ENCODE results near the gene LHX6. TPM values are rescaled to one million over a fixed set of nuclear protein-coding genes. Genes with fewer than 3 reads are reported as not detected.

Gene LHX6
- total RNA-seq, 2 experiments from 2014 or later, result not detected

DNA sequence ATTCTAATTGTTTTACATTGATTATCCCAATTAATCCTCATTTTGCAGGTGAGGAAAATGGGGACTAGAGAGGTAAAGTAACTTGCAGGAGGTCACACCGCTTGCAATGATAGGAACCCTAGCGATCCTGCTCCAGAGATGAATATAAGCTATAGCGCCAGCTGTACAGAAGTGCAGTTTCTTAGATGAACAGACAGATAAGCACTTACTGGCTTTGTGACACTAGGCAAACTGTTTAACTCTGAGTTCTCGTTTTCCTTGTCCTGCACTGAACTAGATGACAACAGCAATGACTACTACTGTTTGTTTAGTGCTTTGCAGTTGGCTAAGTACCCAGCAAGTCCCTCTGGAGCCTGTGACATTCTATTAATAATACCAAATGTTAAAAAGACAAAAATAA lies 11.1 kb downstream of the LHX6 start:
- POLR2A ChIA-PET, result no interaction called here
- CTCF ChIA-PET, result no interaction called here

DNA sequence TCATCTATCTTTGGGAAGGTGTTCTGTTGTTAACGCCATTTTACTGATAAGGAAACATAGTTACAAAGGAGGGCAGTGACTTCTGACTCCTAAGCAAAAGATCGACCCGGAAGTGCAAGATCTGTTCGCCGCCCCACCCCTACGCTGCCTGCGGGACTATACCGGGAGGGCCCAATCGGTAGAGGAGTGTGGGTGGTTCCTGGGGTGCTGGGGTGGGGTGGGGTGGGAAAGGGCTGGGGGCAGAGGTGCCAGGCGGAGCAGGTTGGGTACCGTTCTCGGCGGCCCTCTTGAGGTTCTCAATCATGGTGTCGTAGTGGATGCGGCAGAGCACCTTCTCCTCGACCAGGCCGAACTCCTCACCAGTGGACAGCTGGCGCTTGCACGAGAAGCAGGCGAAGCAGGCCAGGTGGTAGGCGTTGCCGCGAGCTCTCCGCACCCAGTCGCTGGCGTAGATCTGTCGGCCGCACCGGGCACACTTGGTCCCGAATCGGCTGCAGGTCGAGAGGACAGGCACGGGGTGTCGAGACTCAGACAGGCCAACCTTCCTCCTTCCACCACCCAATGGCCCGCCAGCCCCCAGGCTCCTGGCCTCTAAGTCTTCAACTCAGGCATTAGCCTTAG lies 11.8 kb downstream of the LHX6 start:
- ChIA-PET POLR2A (no interaction called here), CTCF (no interaction called here)

DNA sequence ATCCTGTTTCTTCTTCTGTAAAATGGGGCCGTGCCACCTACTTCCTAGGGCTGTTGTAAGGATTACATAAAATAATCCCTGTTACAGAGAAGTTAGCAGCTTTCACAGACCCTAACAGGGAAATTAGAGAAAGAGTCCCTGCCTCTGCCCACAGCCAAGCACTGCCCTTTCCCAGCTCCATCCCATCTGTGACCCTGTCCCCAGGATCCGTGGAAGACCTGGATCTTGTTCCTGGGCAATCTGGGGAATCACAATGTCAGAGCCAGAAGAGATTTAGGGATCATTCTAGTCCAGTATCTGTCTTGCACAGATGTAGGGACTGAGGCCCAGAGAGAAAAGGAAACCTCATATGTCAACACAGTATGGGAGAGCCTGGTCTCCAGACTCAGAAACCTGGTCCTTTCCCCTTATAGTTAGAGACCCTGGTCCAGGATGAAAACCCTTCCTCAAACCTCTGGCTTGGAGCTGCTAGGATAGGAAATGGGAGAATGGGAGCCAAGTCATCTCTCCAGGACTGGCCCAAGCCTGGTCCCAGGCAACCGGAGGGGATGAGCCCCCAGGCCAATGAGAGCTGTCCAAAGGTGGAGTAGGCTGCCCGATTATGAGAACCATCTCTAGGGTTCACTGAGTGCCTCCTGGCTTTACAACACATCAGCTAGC lies 12.5 kb downstream of the LHX6 start:
- ChIA-PET CTCF (no interaction called here), POLR2A (no interaction called here)

DNA sequence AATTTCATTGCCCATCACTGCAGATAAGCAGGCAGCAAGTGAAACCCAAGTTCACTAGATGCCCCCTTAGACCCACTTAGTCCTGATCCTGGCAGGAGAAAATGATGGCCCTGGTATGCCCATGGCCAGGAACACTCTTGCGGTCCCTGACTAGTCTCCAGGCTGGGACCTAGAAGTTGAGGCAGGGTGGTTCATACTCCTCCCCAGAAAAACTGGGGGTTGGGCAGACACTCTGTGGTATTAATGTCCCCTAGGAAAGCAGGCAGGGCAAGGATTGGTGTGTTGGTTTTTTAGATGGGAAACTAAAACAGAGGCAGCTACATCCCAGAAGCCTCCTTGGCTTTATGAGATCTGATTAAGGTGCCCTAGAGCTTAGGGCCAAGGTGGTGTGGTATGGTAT lies 13.1 kb downstream of the LHX6 start:
- POLR2A ChIA-PET, result no interaction called here
- CTCF ChIA-PET, result no interaction called here

DNA sequence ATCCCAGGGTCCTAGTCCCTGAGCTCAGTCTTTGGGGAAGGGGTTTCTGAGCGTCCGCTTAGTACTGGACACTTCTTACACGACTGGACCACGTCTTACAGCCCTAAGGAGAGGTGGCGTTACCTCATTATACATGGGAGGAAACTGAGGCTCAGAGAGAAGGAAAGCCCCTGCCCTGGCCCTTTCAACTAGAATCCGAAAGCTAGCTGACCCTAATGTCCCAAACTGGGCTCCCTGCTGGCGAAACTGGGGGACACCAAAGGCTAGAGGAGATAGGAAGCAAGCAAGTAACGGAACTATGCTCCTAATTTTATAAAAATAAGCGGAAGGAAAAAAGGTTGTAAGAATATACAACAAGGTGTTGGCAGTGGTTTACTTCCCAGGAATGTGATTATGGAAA lies 14.2 kb downstream of the LHX6 start:
- ChIA-PET CTCF (no interaction called here), POLR2A (no interaction called here)

DNA sequence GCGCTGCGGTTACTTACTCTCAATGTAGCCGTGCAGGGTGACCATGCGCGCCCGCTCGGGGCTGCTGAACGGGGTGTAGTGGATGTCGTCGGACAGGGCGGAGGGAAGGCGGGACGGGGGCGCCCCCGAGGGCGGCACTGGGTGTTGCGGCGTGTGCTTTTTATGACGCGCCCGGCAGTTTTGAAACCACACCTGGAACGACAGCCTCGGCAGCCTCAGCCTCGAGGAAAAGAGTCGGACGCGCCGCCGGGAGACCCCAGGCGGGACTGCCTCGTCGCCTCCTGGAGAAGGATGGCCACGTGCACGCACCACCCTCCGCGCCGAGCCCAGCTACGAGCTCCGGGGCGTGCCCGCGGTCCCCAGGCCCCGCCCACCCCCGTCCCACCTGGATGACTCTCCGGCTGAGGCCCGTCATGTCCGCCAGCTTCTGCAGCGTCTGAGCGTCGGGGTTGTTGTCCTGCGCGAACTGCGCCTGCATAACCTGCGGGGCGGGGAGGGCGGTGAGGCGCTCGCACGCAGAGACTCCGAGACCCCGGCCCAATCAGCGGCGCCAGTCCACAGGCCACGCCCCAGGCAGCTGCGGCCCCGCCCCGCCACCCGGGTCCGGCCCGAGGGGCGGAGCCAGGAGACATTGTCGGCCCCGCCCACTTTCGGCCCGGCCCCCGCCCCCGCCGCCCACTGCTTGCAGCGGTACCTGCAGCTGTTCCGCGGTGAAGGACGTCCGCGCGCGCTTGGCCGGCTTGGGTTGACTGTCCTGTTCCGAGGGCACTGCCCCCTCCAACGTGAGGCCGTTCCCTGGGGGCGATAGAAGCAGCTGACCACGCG lies 15.0 kb downstream of the LHX6 start:
- CTCF ChIA-PET, result no interaction called here
- POLR2A ChIA-PET, result no interaction called here

DNA sequence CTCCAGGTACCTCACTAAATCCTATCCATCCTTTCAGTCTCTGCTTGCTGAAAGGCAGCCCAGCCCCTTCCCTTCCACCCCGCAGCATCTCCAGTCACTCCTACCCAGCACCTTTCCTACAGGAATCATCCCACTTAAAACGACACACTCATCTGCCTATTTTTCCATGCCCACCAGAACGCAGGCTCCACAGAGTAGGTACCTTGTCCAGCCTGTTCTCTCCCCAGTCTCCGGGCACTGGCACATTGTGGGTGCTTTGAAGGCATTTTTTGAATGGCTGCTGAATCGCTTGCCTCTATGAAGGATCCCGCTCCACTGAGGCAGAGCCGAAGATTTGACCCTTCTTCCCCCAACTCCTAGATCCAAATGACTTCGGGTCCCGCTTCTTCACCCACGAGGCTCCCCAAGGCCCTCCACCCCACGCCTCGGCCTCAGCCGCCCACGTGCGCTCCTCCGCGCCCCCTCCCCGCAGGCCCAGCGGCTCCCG lies 15.6 kb downstream of the LHX6 start:
- ChIA-PET POLR2A (interaction anchor here (0.6 kb wide), 1 partner anchor 913 kb away, joined by 5 read pairs; no protein-coding TSS in a partner anchor), CTCF (no interaction called here)

DNA sequence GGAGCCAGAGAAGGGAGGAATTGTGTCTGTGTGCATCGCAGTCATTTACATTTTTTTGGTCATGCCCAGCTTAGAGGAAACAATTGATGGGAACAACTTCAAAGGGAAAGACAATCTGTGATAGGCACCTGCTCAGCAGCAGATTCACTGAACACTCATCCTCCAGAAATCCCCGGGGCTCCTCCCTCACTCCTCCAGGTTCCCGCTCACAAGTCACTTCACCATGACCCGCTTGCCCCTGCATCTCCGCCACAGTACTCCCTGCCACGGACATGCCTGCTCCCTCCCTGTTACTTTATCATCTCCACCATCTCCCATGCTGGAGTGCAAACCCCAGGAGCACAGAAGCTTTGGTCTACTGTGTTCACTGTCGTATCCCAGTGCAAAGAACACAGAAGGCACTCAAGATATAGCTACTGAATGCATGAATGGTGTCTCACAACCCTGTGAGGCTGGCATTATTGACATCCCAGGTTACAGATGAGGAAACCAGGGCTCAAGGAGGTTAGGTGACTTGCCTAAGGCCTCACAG lies 16.2 kb downstream of the LHX6 start:
- CTCF ChIA-PET, result no interaction called here

DNA sequence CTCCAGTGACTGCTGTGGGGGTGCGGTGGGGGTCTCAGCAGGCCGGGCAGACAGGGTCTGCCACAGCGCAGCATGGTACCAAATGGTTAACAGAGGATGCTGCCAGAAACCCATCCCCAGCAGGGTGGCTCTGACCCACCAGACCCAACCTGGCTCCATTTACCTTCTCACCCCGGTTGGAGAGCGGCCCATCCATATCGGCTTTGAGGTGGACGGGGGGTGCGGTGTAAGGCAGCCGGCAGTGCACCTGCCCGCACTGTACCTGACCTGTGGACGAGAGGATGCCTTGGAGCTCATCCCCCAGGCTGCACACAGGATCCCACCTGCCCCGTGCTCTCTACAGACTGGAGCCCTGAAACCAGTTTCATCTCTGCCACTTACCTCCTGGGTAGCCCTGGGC lies 19.3 kb downstream of the LHX6 start:
- ChIA-PET POLR2A (no interaction called here), CTCF (no interaction called here)

More for the DNA sequence above, 16.2 kb downstream of the LHX6 start:
- POLR2A ChIA-PET, result interaction anchor here (0.6 kb wide), 1 partner anchor 912 kb away, joined by 5 read pairs; no protein-coding TSS in a partner anchor

DNA sequence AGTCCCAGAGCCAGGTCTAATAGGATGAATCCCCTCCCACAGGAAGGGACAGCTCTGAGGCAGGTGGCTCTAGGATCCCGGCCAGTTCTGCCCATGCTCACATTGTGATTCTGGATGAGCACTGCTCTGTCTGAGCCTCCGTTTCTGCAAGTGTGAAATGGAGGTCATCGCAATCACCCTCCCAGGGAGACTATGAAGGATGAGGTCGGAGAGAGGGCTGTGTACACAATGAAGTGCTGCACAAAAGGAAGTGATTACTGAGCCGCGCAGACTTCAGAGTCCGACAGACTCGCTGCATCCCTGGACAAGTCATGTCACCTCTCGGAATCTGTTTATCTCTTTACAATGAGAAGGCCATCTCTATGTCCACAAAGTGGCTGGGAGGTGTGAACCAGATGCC lies 21.7 kb downstream of the LHX6 start:
- POLR2A ChIA-PET, result no interaction called here
- CTCF ChIA-PET, result interaction anchor here (0.6 kb wide), 1 partner anchor 66 kb away, joined by 3 read pairs; no protein-coding TSS in a partner anchor

DNA sequence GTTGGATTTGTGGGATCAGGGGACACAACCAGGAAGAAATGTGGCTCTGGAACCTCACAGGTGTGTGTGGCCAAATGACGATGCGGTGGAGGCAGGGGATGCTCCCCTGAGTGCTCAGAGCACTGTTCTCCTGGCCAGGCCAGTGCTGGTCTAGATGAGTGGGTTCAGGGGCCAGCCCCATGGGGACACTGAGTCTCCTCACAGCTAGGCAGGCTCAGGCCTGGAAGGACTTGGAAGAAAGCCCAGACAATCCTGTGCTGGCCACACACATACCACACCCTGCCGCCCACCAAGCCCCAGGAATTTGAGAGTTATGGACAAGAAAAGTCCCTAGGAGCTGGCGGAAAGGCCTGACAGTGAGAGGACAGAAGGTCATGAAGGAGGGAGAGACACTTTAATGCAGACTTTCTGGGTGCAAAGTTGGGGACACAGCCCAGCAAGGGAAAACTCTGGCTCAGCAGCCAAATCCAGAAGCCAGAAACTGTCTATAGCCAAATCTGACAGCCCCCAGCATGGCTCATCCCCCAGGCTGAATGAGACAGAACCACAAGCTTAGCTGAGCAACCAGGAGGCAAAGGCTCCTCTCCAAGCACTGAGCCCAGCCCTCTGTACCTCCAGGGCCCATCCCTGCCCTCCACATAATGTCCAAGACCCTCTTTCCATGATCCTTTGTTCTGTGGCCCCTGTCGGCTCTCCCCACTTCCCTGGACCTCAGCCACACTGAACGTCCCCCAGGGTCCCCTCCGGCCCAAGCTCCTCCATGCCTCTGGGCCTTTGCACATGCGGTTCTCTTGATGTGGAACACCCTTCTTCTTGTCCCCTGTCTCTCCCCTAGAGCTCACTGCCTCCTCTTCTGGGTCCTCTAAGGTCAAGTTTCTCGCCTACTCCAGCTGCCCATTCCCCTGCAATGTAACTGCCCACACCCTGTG lies 22.4 kb downstream of the LHX6 start:
- ChIA-PET CTCF (interaction anchor here (0.6 kb wide), 1 partner anchor 67 kb away, joined by 3 read pairs; no protein-coding TSS in a partner anchor), POLR2A (no interaction called here)

DNA sequence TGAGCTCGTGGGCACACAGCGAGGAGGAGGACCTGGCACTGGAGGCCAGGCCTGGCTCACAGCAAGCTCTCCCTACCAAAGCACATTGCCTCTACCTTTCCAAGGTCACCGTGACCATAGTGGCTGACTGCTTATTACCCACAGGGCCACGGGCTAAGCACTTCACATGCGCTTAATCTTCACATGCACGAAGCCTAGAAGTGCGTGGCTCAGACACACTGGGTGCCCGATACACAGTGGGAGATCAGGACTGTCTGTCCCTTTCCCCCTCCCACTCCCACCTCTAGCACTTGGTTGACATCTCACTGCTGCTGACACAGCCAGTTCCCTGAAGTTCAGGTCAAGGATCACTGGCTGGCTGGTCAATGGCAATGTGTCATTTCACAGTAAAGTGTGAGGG lies 23.6 kb downstream of the LHX6 start:
- ChIA-PET POLR2A (no interaction called here), CTCF (no interaction called here)

DNA sequence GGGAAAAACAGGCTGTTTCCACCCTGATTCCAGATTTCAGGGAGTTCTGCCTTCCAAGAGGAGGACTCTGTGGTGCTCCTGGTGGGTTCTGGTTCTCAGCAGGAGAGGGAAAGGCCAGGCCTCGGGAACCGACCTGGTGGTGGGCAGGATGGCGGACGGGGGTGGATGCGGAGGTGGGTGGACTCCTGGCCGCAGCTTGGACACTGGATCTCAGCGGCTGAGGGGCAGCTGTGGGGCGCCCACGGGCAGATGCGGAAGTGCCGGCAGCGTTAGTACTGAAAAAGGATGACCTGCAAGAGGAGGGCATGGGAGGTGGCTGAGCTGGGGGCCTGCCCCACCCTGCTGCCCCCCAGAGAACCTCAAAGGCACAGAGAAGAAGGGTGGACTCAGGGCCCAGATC lies 24.3 kb downstream of the LHX6 start:
- POLR2A ChIA-PET, result no interaction called here
- CTCF ChIA-PET, result no interaction called here

DNA sequence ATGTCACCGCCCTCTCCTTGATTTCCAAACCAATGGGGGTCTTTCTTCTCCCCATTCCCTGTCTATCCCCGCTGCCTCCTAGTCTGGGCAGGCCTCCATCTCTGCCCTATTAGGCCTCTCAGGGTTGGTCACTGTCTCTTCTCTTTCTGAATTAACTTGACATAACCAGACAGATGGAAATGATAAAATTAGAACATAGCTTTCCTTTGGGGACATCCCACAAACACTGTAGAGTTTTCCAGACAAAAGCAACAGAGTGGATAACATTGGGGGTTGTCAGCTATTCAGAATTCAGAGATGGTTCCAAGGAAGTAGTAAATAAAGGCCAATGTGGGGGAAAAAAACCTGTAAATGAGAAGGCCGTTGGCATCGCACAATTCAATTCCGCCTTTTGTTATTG lies 24.7 kb downstream of the LHX6 start:
- ChIA-PET POLR2A (no interaction called here), CTCF (no interaction called here)

DNA sequence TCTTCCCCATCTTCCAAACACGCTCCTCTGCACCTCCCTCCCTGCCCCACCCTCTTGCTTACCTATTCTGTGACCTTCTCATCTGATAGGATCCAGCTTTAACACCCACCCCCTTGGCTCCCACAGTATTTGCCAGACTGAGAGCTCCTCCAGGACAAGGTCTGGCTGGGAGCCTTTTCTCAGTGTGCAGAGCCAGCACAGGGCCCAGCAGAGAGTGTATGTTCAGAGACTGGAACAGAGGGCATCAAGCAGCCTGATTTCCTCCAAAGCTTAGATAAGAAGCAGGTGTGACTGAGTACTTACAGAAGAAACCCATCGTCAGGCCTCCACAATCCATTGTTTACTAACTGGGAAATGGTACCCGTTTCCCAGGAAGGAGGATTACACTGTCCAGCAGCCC lies 26.6 kb downstream of the LHX6 start:
- CTCF ChIA-PET, result interaction anchor here (1.3 kb wide), 1 partner anchor 77 kb away, joined by 3 read pairs; no protein-coding TSS in a partner anchor
- POLR2A ChIA-PET, result no interaction called here

DNA sequence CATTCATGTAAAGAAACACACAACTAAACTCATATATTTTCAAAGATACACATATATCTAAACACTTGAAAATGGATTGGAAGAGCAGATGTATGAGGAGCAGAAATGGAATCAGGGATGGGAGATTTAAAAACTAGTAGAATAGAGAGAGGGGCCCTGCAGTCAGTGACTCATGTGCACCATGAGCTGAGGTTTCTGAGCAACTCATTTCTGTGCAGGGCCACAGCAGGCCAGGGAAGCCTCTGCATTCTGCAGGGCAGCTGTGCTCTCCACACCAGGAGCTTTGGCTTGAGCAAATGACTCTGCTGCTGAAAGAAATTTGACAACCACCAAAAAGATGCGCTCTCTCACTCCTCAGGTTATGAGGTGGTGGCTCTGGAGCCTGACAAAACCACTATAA lies 27.1 kb downstream of the LHX6 start:
- POLR2A ChIA-PET, result no interaction called here
- CTCF ChIA-PET, result interaction anchor here (1.3 kb wide), 1 partner anchor 77 kb away, joined by 3 read pairs; no protein-coding TSS in a partner anchor

DNA sequence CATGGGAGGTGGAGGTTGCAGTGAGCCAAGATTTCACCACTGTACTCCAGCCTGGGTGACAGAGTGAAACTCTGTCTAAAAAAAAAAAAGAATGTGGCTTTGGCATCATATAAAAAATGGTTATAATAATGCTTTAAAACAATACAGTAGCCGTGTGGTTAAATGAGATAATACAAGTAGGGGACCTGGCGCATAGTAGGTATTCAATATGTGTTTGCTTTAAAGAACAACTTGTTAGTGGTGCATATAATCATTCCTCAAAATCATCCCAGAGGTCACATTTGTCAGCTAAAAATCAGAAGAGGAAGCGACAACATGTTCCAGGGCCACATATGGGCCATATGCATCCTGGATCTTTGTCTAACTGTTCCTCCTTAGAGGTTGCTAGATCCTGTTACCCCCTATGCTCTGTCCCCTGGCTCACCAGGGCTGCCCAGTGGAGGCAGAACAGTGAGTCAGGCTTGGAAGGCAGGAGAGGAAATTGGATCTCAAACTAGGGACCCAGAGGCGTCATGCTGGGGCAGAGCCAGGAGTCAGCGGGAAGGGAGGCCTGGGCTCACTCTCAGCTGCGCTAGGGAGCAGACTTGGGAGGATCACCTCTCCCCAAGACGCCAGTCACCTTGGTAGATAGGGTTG lies 27.7 kb downstream of the LHX6 start:
- POLR2A ChIA-PET, result no interaction called here
- CTCF ChIA-PET, result interaction anchor here (1.3 kb wide), 1 partner anchor 76 kb away, joined by 3 read pairs; no protein-coding TSS in a partner anchor

DNA sequence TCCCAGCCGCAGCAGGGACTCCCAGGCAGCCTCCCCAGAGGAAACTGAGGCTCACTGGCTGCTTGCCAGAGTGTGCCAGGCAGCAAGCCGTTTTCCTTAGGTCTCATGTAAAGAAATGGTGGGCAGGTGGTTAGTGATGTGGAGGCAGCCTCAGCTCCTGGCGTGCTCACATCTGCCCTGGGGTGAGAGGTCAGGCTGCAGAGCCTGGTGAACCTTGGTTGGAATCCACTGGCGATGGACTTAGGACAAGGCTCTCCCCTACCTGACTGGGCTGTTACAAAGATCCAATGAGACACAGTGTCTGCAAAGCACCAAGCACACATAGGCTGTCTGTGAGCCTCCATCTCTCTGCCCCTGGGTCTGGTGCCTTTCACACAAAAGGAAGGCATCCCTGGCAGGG lies 30.9 kb downstream of the LHX6 start:
- ChIA-PET POLR2A (no interaction called here), CTCF (no interaction called here)

DNA sequence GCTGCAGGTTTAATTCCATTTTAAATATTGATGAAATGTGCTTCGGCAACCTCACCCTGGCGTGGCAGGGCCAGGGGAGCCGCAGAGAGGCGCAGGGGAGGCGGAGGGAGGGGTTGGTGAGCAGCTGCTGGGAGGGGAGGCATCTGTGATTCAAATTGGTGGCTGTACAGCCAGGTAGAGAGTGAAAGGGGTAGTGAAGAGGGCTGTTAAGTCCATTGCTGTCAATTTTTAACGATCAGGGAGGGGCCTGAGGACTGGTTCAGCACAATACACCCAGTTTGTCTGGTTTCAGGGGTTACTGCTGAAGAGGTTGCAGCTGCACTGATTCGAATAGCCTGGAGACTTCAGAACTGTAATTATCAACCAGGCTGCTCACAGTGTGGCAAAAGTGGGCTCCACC lies 31.3 kb downstream of the LHX6 start:
- ChIA-PET POLR2A (no interaction called here), CTCF (no interaction called here)
